GM21515 (cell line): ENCODE results near the gene ITSN1.
"Not testable (repeated sequence)": the region's sequence is repeated elsewhere in the genome, so short reads cannot be mapped to it uniquely, and the experiment has no call there.

Experiments used
- ATAC-seq: cut with Tn5 transposase; IDR thresholded peaks from one replicate; pipeline ENCODE4 v1.9.1; 2021; ENCODE audit not compliant: unreplicated experiment

ITSN1 gene

DNA sequence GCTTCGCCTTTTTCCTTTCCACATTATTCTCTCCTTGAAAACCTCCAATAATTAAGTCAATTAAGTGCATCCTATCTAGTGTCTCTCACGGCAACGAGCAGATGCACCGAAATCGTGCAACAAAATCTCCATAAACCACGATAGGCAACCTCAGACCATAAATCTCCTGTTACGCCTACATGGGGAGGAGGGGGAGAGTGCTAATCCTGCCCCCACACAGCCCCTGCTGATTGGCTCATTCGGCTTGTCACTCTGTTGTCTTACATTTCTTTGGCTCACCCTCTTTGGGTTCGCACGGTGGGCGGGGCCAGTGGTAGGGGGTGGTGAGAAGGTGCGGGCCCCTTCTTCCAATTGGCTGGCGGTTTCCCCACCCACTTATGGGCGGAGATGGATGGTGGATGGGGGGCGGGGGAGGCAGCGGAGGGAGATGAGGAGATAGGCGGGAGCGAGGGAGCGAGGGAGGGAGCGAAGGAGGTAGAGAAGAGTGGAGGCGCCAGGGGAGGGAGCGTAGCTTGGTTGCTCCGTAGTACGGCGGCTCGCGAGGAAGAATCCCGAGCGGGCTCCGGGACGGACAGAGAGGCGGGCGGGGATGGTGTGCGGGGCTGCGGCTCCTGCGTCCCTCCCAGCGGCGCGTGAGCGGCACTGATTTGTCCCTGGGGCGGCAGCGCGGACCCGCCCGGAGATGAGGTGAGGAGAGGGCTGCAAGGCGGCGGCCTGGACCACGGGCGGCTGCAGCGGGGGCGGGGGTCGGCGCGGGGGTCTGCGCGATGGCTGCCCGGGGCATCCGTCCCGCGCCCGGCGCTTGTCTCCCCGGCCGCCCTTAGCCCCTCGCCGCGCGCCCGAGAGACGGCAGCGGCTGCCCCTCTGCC is at the start of gene ITSN1:
ITSN1 (plus strand) TSS at position 475 of the 869 bp plus-strand sequence. CDS start 76,328 bp downstream, outside the sequence.
- peak; percentile 87 for ATAC-seq

DNA sequence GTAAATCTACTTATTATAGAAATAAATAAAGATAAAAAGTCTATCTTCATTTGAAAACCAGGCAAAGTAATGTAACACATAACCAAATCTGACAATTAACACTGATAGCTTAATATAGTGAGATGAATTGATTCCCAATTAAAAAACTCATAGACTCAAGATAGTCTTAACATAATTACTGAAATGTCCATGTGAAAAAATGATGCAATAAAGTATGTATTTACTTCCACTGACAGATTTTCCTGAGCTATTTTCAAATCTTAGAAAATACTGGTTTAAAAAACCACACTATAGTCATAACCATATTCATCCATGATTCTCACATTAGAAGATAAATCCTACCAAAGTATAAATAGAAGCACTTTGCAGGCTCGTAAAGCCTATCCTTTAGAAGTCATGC is 44.2 kb upstream of the ITSN1 start:
- no peak for ATAC-seq

DNA sequence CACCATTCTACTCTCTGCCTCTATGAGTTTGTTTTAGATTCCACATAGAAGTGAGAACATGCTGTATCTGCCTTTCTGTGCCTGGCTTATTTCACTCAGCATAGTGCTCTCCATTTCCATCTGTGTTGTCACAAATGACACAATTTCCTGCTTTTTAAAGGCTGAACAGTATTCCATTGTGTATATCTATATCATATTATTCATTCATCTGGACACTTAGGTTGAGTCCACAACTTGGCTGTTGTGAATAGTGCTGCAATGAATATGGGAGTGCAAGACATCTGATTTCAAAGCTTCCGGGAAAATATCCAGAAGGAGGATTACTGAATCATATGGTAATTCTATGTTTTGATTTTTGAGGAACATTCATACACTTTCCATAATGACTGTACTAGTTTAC is 33.7 kb upstream of the ITSN1 start:
- no peak for ATAC-seq

DNA sequence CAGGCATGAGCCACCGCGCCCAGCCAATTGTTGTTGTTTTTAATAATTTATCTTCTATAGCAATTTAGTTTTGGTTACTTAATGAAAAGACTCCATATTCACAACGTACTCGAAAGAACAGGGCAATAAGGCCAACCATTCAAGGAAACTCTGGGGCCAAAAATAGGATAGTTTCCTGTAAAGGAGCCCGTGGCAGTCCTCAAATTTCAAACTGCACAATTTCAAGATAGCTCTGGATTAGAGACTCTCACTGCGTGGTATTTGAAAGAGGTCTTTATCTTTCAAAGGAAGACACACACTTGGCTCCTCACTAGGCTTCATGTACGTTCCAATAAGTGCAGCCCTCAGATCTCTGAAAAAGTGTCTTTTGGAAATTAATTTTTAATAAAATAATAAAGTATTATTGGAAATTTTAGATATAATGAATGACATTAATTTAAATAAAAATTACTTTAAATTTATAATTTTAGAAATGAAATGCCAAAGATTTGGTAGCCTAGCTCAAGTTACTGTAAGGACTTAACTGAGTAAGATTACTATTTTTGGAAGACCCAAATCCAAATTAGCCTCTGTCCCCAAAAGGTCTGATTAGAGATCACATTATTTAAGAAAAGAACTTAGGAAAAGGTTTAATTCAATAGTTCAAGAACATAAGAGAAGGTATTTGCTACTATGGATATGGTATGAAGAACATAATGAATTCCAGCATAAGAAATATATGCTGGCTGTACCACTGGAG is 31.1 kb upstream of the ITSN1 start:
- ATAC-seq, result no peak

DNA sequence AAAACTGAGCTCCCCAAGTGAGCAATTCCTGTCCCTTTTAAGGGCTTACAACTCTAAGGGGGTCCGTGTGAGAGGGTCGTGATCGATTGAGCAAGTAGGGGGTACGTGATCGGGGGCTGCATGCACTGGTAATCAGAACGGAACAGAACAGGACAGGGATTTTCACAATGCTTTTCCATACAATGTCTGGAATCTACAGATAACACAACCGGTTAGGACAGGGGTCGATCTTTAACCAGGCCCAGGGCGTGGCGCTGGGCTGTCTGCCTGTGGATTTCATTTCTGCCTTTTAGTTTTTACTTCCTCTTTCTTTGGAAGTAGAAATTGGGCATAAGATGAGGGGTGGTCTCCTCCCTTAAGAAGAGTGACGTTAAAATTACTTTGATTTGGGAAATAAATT is 24.7 kb upstream of the ITSN1 start:
- ATAC-seq, result not testable (repeated sequence)

DNA sequence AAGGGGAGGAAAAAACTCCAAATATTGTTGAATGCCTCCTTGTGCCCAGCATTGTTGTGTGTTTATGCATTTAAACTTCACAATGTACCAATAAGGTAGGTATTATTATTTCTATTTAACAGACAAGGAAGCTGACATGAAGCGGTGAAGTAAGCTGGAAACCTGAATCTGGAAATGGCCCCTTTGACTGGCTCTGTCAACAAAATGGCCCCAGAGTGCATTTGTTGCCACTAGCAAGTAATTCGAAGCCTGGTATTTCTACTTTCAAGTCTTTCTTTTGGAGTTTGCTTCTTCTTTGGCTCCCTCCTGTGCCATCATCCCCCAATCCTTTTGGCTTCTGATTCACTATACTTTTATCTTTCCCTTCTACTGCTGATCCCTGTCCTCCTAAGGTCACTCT is 23.9 kb upstream of the ITSN1 start:
- no peak for ATAC-seq

DNA sequence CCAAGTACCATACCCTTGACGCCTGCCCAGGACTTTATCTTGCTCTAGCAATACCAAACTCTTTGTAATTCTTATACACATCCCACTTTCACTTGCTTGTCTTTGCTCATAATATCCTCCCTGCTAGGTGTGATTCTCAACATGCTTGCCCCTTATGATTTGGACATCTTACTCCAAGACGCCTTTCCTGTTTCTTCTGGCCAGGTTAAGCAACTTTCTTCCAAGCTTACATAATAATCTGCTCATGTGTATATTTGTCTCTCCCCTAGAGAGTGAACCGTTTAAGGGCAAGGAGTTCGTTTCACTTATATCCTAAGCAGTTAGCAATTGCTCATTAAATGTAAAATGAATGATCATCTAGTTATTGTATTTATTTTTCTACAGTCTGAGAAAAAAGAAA is 22.6 kb upstream of the ITSN1 start:
- no peak for ATAC-seq

DNA sequence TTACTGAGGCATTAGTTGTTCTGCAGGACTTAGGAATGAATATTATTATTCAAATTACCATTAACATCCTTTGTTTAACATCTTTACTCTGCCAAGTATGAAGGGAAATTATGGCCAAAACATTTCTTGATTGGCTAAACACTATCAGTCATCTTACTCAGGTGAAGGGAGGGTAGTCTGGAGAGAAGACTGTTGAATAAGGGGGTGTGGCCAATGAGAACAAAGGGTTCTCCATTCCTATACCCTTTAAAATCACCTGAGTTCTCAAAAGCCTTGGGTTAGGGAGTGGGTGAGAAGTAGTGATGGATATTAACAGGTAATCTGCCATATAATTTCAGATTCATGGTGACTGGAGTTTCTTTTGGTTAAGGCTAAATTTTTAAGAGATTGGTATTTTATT is 20.0 kb upstream of the ITSN1 start:
- ATAC-seq, result no peak

DNA sequence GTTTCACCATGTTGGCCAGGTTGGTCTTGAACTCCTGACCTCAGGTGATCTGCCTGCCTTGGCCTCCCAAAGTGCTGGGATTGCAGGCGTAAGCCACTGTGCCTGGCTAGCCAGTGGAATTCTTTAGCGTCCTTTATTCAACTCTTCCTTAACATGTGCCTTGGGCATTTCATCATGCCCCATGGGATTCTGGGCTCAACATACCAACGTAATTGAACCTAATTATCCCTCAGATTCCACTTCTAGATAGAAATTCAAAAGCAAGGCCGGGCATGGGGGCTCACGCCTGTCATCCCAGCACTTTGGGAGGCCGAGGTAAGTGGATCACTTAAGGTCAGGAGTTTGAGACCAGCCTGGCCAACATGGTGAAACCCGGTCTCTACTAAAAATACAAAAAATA is 16.1 kb upstream of the ITSN1 start:
- ATAC-seq, result not testable (repeated sequence)

DNA sequence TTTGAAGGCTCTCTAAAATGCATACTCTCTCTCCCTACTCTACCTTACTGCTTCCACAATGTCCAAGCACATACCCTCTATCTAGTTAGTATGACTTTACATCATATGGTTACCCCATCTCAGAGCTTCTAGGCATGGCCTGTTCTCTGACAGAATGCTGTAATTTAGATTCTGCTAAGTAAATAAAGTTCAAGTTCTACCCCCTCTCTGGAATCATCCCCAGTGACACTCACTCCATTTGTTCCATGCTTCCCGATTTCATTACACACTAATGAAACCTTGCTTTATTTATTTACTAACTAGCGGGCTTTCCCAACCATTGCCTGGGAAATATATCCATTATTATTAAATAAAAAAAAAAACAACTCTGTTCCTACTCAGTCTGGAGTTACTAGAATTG is 8.0 kb upstream of the ITSN1 start:
- no peak for ATAC-seq

DNA sequence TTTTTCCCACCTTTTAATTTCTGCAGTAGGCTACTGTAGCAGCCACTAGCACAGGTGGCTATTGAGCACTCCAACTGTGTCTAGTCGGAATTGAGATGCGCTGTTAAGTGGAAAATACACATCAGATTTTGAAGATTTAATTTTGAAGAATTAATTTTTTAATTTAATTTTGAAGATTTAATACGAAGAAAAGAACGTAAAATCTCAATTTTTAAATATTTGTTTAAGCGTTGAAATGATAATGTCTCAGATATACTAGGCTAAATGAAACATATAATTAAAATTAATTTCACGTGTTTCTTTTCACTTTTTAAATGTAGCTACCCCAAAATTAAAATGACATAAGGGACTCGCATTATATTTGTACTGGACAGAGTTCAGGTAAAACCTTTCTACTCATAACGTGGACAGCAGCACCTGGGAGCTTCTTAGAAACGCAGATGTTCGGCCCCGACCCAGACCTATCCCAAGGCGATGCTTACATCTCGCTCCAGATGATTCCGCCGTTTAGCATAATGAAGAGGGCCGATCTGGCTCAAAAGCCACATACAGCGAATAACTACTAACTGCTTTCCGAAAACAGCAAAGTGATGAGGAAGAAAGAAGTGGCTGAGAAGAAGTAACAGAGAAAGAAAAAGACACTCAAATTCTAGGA is 1.5 kb upstream of the ITSN1 start:
- no peak for ATAC-seq

DNA sequence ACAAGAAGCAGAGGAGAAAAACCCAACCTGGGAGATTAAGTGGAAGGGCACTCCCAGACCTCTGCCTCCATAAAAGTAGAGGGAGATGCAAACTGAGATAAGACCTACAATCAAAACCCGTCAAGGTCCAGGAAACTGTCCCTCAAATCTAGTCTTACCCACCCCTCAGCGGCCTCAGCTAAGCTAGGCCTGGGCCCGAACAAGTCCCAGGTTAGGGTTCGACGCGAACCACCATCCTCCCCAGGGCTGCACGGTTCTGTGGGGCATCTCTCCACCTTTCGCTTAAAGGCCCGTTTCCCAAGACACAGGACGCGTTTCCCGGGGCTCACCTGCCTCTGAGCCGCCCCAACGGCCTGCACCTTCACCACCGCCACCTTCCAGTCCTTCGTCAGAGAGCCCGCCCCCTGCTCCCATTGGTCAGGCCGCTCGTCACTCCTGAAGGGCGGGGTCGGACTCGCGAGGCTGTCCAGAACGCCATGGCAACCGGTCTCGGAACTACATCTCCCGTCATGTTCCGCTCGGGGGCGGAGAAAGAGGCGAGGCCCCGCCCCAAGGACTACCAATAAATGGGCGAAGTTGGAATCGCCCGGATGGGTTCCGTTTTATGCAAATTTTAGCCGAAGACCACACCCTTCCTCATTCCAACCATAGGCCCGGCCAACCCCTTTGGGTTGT is 812 bp upstream of the ITSN1 start, which contains the start of gene CRYZL1:
CRYZL1 (minus strand) TSS at position 390 of the 675 bp plus-strand sequence. CDS start 10,190 bp downstream, outside the sequence.
- ATAC-seq, result peak; percentile 84

DNA sequence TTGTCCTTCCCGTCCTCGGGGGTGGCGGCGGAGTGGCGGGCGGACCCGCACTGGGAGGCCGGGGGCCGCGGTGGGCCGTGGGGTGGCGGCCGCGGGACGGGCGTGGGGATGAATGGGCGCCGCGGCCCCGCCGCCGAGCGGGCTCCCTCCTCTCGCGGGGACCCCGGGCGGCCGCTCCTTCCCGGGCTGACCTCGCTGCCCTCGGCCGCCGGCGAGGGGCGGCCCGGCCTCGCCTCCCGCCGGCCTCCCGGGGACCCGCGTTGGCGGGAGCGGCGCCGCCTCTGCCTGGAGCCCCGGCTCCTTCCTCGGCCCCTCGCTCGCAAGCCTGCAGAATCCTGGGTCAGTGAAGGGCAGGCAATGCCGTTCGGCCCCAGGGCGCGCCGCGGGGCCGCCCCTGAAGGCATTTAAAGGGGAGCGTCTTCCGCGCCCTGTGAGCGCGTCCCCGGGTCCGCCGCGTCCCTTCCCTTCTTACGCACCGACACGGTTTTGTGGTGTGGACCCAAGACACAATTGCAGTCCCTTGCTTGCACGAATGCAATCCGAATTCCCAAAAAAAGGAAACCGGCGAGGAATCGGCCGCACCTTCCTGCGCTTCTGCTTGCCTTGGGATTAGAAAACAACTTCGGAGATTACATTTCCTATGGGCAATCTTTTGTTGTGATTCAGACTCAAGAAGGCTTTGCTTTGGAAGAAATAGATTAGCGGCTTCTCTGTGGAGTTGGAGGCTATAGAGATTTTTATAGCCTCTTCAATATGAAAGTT is 776 bp downstream of the ITSN1 start:
- ATAC-seq, result no peak

DNA sequence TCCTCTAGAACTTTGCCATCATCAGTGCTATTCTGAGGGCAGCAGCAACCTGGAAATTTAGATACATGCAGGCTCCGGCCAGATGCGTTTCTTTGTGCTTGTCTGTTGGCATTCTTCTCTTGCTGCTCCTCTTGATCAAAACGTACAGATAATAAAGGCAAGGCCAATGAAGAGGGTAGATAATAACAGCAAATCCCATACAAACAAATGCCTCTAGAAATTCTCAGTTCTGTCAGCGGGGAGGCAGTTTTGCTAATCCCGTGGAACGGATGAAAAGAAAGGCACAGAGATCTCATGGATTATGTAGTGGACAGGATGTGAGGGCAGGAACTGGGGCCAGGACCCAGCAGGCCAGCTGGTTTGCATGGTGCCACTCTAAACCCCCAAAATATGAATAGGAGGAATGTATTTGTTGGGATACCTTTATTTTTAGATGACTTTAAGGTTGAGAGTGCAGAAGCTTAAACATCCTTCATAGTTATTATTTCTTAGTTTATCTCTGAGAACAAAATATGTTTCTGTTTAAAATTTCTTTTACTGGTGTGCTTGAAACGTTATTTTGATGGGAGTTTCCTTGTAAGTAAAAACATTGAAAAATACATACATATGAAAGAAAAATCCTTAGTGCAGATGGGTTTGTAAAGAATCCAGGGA is 1.5 kb downstream of the ITSN1 start:
- no peak for ATAC-seq

DNA sequence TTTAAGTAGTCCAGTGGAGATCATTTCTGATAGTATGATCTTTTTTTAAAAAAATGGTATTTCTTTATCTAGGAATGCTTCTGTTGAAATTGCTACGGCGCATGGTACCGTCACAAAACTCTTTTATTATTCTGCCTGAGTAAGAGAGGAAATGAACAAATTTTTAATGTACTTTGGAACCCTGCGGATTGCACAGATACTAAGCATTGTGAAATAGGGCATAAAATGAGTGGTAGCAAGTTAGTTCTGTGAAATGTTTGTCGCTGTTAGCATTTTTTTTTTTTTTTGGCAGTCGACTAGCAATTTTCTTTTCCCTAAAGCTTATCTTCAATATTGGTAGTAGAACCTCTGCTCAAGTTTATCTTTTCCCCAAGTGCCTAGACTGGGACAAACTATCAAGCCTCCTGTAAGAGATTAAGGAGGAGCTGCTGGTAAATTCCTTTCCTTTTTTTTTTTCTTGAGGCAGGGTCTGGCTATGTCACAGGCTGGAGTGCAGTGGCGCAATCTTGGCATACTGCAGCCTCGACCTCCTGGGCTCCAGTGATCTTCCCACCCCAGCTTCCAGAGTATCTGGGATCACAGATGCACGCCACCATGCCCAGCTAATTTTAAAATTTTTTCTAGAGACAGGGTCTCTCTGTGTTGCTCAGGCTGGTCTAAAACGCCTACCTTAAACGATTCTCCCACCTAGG is 2.2 kb downstream of the ITSN1 start:
- no peak for ATAC-seq

DNA sequence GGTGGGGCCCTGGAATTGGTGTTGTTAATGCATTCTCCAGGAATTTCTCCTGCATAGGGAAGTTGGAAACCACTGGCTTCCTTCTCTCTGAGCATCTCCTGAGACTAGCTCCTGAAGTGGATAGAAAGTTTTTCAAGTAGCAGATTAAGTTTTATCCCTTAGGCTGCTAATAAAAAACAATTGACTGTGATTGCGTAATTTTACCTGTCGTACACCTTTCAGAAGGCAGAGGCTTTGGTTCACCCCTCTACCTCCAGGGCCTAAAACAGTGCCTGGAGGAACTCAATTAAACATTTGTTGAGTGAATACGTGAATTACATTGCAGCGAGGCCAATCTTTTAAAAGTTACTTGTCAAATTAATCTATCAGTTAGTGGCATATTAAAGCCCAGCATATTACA is 3.4 kb downstream of the ITSN1 start:
- ATAC-seq, result no peak

DNA sequence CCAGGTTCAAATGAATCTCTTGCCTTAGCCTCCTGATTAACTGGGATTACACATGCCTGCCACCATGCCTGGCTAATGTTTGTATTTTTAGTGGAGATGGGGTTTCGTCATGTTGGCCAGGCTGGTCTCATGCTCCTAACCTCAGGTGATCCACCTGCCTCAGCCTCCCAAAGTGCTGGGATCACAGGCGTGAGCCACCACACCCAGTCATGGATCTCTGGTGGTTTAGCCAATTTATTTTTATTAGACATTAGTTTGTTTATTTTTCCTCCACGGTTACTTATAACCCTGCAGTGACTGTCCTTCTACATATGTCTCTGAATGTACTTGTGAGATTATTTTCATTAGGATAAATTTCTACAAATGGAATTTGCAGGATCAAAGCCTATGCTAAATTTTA is 5.3 kb downstream of the ITSN1 start:
- no peak for ATAC-seq

DNA sequence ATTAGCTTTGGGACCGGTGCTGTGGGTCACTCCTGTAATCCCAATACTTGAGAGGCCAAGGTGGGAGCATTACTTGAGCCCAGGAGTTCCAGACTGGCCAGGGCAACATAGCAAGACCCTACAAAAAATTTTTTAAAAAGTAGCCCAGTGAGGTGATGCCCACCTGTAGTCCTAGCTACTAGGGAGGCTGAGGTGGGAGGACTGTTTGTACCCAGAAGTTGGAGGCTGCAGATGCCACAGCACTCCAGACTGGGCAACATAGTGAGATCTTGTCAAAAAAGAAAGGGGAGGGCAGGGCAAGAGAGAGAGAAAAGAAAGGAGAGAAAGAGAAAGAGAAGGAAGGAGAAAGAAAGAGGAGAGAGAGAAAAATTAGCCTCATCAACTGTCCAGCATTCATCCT is 6.3 kb downstream of the ITSN1 start:
- ATAC-seq, result no peak

DNA sequence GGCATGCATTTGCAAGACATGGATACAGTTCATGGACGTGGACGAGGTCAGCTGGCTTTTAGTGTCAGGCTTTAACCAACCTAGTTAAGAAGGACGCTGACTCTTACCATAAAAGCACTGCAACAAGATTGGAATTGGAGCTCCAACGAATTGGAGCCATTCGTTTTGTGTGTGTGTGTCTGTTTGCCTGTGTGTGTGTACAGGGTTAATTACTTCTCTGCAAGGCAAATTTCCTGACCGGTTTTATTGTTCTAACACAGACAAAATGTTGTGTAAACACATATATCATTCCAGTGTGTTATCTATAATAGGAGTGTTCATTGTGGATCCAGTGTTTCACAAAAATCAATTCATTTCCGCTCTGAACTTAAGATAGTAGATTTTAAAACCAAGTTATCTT is 7.9 kb downstream of the ITSN1 start:
- no peak for ATAC-seq
